ENCODE results near the gene NHLRC4.

DNA sequence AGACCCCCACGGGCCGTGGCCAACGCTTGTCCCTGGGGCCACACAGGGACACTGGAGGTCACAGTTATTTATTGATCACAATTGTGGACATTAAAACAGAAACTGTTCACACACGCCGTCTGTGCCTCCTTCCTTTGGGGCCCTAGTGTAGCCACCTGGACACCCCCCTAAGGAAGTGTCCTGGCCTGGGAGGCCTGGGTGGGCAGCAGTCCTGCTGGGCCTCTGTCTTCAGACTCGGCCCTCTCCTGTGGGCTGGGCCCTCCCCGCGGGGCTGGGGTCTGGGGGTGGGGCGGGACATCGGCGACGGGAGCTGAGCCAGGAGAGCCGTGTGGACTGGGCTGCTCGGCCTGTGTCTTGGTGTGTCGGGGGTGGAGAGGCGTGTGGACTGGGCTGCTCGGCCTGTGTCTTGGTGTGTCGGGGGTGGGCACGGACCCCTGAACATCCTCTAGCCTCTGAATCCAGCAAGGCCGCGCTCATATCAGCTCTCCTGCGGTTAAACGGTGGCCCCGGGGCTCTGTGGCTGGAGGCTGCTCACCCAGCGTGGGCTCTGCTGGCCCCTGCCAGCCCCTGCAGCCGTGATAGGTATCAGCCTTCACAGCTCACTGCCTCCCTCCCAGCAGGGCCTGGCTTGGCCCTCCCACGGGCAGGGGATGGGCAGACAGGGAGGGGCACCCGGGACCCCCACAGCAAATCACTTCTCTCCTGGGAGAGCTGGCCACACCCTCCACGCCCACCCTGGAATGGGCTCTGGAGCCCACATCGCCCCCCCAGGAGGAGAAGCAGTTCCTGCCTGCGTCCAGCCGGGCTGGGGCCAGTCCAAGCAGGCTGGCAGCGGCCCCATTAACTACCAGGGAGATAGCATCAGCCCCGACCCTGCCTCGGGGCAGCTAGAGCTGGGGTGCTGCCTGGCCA lies 1.1 kb upstream of the NHLRC4 start:
- TF ChIP-seq, protein P1, sequence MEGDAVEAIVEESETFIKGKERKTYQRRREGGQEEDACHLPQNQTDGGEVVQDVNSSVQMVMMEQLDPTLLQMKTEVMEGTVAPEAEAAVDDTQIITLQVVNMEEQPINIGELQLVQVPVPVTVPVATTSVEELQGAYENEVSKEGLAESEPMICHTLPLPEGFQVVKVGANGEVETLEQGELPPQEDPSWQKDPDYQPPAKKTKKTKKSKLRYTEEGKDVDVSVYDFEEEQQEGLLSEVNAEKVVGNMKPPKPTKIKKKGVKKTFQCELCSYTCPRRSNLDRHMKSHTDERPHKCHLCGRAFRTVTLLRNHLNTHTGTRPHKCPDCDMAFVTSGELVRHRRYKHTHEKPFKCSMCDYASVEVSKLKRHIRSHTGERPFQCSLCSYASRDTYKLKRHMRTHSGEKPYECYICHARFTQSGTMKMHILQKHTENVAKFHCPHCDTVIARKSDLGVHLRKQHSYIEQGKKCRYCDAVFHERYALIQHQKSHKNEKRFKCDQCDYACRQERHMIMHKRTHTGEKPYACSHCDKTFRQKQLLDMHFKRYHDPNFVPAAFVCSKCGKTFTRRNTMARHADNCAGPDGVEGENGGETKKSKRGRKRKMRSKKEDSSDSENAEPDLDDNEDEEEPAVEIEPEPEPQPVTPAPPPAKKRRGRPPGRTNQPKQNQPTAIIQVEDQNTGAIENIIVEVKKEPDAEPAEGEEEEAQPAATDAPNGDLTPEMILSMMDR (conservative IDR thresholded peaks at IDR 0.05; ENCODE audit: low read depth, low read length): no peak
- TF ChIP-seq, protein P2, sequence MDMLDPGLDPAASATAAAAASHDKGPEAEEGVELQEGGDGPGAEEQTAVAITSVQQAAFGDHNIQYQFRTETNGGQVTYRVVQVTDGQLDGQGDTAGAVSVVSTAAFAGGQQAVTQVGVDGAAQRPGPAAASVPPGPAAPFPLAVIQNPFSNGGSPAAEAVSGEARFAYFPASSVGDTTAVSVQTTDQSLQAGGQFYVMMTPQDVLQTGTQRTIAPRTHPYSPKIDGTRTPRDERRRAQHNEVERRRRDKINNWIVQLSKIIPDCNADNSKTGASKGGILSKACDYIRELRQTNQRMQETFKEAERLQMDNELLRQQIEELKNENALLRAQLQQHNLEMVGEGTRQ (IDR thresholded peaks at IDR 0.05; ENCODE audit: low read depth, low read length): no peak
- TF ChIP-seq CHD1 (IDR thresholded peaks at IDR 0.05; ENCODE audit: low read depth, low read length) (no peak), POLR2A (IDR thresholded peaks at IDR 0.05; ENCODE audit: low read depth, low read length) (no peak), MAFK (IDR thresholded peaks at IDR 0.05; ENCODE audit: low read depth, low read length) (no peak), RCOR1 (IDR thresholded peaks at IDR 0.05; ENCODE audit: insufficient replicate concordance, low read length) (no peak), MXI1 (IDR thresholded peaks at IDR 0.05; ENCODE audit: borderline replicate concordance, low read depth, low read length) (no peak), CEBPB (IDR thresholded peaks at IDR 0.05; ENCODE audit: low read depth, low read length) (no peak), RFX5 (IDR thresholded peaks at IDR 0.05; ENCODE audit: low read depth, low read length) (no peak), BHLHE40 (IDR thresholded peaks at IDR 0.05; ENCODE audit: low read depth, low read length) (no peak), FOS (IDR thresholded peaks at IDR 0.05; ENCODE audit: low read depth, low read length) (no peak), RAD21 (IDR thresholded peaks at IDR 0.05; ENCODE audit: low read length) (no peak), SMC3 (IDR thresholded peaks at IDR 0.05; ENCODE audit: low read depth, low read length) (no peak)
- TF ChIP-seq, protein P3, sequence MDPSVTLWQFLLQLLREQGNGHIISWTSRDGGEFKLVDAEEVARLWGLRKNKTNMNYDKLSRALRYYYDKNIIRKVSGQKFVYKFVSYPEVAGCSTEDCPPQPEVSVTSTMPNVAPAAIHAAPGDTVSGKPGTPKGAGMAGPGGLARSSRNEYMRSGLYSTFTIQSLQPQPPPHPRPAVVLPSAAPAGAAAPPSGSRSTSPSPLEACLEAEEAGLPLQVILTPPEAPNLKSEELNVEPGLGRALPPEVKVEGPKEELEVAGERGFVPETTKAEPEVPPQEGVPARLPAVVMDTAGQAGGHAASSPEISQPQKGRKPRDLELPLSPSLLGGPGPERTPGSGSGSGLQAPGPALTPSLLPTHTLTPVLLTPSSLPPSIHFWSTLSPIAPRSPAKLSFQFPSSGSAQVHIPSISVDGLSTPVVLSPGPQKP (IDR thresholded peaks at IDR 0.05; ENCODE audit: borderline replicate concordance, low read depth, low read length): no peak
